A549 (cell line): ENCODE results near the gene CHTOP.
A peak's percentile ranks its signal among the peaks of the same experiment; 100 is the strongest.

ENCODE experiments used
- EP300 ChIP-seq, 2 experiments: fragments of >200 bp; sonication (Bioruptor Twin); formaldehyde crosslinking; IDR thresholded peaks; 2 replicates in 1 of 2; 3 replicates in 1 of 2; pipeline ENCODE4 v1.6.1; 2016 to 2017
- ESRRA ChIP-seq: fragments of 150-350 bp; IDR thresholded peaks from 2 replicates; pipeline ENCODE4 v1.6.1; 2014; ENCODE audit warnings: mild to moderate bottlenecking, low read length, borderline replicate concordance
- HOXA7 ChIP-seq: fragments of 250-450 bp; sonication (Bioruptor Pico); IDR thresholded peaks from 2 replicates; pipeline ENCODE4 v1.5.0; 2020; ENCODE audit warnings: mild to moderate bottlenecking, moderate library complexity
- KDM1A ChIP-seq: fragments of 200-600 bp; sonication (generic); IDR thresholded peaks from 2 replicates; pipeline ENCODE4 v1.6.1; 2016; ENCODE audit warnings: low read depth, mild to moderate bottlenecking
- POLR2A ChIP-seq: IDR thresholded peaks from 2 replicates; pipeline ENCODE4 v1.6.1; 2012; ENCODE audit warnings: mild to moderate bottlenecking, low read length
- POLR2AphosphoS2 ChIP-seq: conservative IDR thresholded peaks from 2 replicates; pipeline ENCODE4 v1.6.1; 2012; ENCODE audit warnings: low read length, improper control_type of control experiment, inconsistent platforms
- RFX5 ChIP-seq: fragments of 450-650 bp; IDR thresholded peaks from 2 replicates; pipeline ENCODE4 v1.7.1; 2014; ENCODE audit warnings: antibody characterized with exemption, mild to moderate bottlenecking, moderate library complexity
- TP53 ChIP-seq: fragments of 250-450 bp; sonication (Bioruptor Pico); IDR thresholded peaks from 2 replicates; pipeline ENCODE4 v1.5.0; 2021; ENCODE audit warnings: mild to moderate bottlenecking, moderate library complexity
- TF ChIP-seq, protein P1 (sequence below): fragments of 200-600 bp; sonication (generic); IDR thresholded peaks from 2 replicates; pipeline ENCODE4 v1.6.1; 2016; ENCODE audit warnings: antibody characterized with exemption, mild to moderate bottlenecking, moderate library complexity
- TF ChIP-seq, protein P2 (sequence below): fragments of >200 bp; sonication (Bioruptor Twin); formaldehyde crosslinking; IDR thresholded peaks from 3 replicates; pipeline ENCODE4 v1.5.1; 2016

DNA sequence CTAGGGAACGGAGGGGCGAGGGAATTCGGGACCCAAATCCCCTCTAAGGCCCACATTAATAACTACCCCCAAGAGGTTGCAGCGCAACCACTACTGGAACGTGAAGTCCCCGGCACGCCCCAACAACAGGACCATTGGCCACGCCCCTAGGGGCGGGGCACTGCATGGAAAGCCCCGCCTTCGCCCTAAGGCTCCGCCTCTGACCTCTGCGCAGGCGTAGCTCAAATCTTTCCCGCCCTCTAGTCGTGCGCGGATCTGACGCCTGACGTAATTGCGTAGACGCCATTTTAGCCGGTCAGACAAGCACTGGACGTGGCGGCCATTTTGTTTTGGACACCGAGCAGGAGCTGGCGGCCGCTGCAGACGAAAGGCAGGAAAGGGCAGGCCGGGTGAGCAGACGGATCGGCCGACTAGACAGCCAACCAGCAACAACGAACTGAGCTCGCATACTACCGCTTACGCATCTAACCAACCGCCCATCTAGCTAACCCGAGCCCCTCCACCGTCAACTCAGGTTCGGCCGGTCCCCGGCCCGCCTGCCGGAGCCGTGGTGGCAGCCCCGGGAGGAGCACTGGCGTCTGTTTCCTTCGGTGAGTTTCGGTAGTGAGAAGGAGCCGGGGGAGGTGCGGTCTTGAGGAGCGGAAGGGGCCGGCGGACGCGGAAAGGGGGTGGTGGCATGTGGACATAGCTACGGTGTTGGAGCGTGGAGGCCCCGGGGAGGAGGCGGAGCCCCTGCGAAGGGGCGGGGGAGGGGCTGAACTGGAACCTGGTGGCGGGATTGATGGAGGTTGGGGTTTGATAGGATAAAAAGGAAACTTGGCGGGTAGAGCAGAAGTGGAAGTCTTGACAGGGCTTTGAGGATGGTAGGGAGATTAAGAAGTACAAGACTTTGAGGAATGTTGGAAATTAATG, at the start of gene CHTOP:
- TF ChIP-seq RFX5 (no peak), POLR2AphosphoS2 (no peak), HOXA7 (CRISPR knock-in tag) (no peak), POLR2A (peak; percentile 63), KDM1A (no peak), EP300 (IDR thresholded peaks at IDR 0.05) (no peak), ESRRA (no peak), TP53 (CRISPR knock-in tag) (no peak)
- TF ChIP-seq, protein P1, sequence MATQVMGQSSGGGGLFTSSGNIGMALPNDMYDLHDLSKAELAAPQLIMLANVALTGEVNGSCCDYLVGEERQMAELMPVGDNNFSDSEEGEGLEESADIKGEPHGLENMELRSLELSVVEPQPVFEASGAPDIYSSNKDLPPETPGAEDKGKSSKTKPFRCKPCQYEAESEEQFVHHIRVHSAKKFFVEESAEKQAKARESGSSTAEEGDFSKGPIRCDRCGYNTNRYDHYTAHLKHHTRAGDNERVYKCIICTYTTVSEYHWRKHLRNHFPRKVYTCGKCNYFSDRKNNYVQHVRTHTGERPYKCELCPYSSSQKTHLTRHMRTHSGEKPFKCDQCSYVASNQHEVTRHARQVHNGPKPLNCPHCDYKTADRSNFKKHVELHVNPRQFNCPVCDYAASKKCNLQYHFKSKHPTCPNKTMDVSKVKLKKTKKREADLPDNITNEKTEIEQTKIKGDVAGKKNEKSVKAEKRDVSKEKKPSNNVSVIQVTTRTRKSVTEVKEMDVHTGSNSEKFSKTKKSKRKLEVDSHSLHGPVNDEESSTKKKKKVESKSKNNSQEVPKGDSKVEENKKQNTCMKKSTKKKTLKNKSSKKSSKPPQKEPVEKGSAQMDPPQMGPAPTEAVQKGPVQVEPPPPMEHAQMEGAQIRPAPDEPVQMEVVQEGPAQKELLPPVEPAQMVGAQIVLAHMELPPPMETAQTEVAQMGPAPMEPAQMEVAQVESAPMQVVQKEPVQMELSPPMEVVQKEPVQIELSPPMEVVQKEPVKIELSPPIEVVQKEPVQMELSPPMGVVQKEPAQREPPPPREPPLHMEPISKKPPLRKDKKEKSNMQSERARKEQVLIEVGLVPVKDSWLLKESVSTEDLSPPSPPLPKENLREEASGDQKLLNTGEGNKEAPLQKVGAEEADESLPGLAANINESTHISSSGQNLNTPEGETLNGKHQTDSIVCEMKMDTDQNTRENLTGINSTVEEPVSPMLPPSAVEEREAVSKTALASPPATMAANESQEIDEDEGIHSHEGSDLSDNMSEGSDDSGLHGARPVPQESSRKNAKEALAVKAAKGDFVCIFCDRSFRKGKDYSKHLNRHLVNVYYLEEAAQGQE = no peak; the same call in 1 of the 2 replicates
- TF ChIP-seq, protein P2, sequence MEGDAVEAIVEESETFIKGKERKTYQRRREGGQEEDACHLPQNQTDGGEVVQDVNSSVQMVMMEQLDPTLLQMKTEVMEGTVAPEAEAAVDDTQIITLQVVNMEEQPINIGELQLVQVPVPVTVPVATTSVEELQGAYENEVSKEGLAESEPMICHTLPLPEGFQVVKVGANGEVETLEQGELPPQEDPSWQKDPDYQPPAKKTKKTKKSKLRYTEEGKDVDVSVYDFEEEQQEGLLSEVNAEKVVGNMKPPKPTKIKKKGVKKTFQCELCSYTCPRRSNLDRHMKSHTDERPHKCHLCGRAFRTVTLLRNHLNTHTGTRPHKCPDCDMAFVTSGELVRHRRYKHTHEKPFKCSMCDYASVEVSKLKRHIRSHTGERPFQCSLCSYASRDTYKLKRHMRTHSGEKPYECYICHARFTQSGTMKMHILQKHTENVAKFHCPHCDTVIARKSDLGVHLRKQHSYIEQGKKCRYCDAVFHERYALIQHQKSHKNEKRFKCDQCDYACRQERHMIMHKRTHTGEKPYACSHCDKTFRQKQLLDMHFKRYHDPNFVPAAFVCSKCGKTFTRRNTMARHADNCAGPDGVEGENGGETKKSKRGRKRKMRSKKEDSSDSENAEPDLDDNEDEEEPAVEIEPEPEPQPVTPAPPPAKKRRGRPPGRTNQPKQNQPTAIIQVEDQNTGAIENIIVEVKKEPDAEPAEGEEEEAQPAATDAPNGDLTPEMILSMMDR = no peak
